ENCODE data around the gene AMN. TPM values are rescaled to one million over a fixed set of nuclear protein-coding genes. Genes with fewer than 3 reads are reported as not detected.

AMN gene
- total and polyA plus RNA-seq, 2 experiments from 2014 or later: not detected

DNA sequence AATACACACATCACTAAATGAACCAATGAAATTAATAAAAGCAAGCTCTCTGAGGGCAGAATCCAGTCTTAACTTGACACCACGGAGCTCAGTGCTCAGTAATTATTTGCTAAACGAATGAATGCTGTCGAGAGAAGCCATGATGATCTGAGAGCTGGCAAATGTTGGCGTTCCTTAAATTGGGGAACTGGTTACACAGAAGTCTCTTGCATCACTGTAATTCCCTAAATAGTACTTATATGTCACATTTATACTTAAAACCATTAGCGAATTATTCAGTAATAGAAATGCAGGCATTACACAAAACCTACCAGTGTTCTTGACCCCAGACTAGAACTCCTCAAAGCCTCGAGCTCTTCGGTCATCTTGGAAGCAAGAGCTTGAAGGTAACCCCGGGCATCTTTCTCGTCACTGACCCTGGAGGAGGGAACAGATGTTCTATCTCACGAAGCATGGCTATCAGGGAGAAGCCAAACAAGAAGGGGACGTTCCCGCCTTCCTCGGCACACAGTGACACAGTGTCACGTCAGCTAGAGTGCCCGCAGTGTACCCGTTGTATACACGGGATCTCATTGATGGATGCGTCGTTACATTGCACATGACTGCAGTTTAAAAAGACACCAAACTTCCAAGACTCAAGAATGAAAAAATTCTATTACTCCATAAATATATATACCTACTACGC is 43.6 kb downstream of the AMN start:
- no peak overlapping the region for H3K4me3 ChIP-seq
- H3K79me2 ChIP-seq (ENCODE audit: insufficient read depth): peaks cover 7% of the 10 kb centered on the region; the same call in 1 of the 2 replicates
- no peak overlapping the region for H3K27ac ChIP-seq
- no peaks in the 10 kb centered on the region for H3F3A ChIP-seq (ENCODE audit: insufficient read depth)
- H3K27me3 ChIP-seq (replicated peaks; ENCODE audit: insufficient read depth): no peaks in the 10 kb centered on the region
- peaks cover 80% of the 10 kb centered on the region for H3K36me3 ChIP-seq (ENCODE audit: low read depth)
- H2AFZ ChIP-seq: no peak overlapping the region
- in situ Hi-C loops (cut with MboI): no loop called here
- TF ChIP-seq EZH2 (IDR thresholded peaks at IDR 0.05; ENCODE audit: insufficient read depth, poor library complexity, severe bottlenecking) (no peak), EZH2phosphoT487 (IDR thresholded peaks at IDR 0.05; ENCODE audit: insufficient read depth, low read depth) (no peak)
- DNase-seq: no peak
- WGBS, 2 experiments (ENCODE audit: low coverage in 1 of 2, low lambda C conversion rate in 2 of 2, missing lambda C conversion rate in 2 of 2): 93 to 96% methylated on average over 20 of the region's 20 CpGs
- H3K4me2 ChIP-seq (ENCODE audit: unreplicated experiment): no peak overlapping the region
- H3K4me1 ChIP-seq (ENCODE audit: insufficient read depth): no peaks in the 10 kb centered on the region
- no peaks in the 10 kb centered on the region for H4K20me1 ChIP-seq (ENCODE audit: insufficient read depth)
- no peak overlapping the region for H3K9ac ChIP-seq
- H3K9me2 ChIP-seq (ENCODE audit: insufficient read depth): no peaks in the 10 kb centered on the region
- H3K9me3 ChIP-seq (ENCODE audit: low read depth): no peaks in the 10 kb centered on the region

DNA sequence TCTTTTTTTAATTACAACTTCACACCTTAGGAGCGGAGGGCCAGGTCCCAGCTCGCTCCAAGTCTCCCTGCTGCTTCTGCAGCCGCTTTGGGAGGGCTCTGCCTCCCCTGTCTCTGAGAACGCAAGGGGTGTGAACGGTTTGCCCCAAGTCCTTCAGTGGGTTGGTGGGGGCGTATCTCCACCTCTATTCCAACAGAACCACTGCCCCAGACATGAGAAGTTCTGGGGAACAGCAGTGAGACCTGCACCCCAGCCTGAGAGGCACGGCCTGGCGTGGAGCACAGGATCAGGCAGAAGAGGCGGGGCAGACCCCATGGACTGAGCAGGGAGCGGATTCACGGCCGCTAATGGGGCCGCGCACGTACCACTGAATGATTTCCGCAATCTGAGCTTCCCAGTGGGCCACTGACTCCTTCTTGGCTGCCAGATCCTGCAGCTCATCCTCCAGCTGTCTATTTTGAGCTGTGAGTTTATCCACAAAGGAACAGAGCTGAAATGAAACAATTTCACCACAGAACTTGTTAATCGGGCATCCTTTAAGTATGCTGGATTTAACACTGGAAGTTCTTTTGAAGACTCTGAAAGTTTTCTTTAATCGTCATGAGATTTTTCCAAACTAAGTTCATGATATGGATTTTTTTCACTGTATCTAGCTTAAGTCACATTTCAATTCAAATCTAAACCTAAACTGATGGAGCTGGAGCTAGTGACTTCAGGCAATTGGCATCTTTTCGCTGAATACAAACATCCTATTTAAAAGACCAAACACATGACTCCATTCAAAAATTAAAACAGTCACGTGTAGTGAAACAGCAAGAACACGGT is 44.4 kb downstream of the AMN start:
- H3K9ac ChIP-seq: no peak overlapping the region
- no peak overlapping the region for H3K27ac ChIP-seq
- peaks cover 81% of the 10 kb centered on the region for H3K36me3 ChIP-seq (ENCODE audit: low read depth)
- DNase-seq: no peak
- peaks cover 7% of the 10 kb centered on the region; the same call in 1 of the 2 replicates for H3K79me2 ChIP-seq (ENCODE audit: insufficient read depth)
- H3K9me3 ChIP-seq (ENCODE audit: low read depth): no peaks in the 10 kb centered on the region
- H3K4me2 ChIP-seq (ENCODE audit: unreplicated experiment): no peak overlapping the region
- H3K4me3 ChIP-seq: no peak overlapping the region
- WGBS, 2 experiments (ENCODE audit: low coverage in 1 of 2, low lambda C conversion rate in 2 of 2, missing lambda C conversion rate in 2 of 2): 88% methylated on average over 21 of the region's 21 CpGs
- in situ Hi-C loops (cut with MboI): no loop called here
- no peak overlapping the region for H2AFZ ChIP-seq
- no peaks in the 10 kb centered on the region for H3F3A ChIP-seq (ENCODE audit: insufficient read depth)
- no peaks in the 10 kb centered on the region for H3K27me3 ChIP-seq (replicated peaks; ENCODE audit: insufficient read depth)
- TF ChIP-seq EZH2phosphoT487 (IDR thresholded peaks at IDR 0.05; ENCODE audit: insufficient read depth, low read depth) (no peak), EZH2 (IDR thresholded peaks at IDR 0.05; ENCODE audit: insufficient read depth, poor library complexity, severe bottlenecking) (no peak)
- no peaks in the 10 kb centered on the region for H3K9me2 ChIP-seq (ENCODE audit: insufficient read depth)
- H4K20me1 ChIP-seq (ENCODE audit: insufficient read depth): no peaks in the 10 kb centered on the region
- no peaks in the 10 kb centered on the region for H3K4me1 ChIP-seq (ENCODE audit: insufficient read depth)

DNA sequence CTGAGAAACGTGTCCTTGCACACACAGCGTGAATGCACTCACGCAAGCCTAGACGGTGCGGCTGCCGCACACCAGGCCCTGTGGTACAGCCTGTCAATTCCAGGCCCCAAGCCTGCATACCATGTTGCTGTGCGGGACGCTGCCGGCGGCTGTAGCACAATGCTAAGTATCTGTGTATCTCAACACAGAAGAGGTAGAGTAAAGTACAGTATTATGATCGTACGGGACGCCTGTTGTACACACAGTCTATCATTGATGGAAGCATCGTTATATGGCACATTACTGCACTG is 45.0 kb downstream of the AMN start:
- Histone ChIP-seq H3K9ac (no peak overlapping the region), H3K4me1 (ENCODE audit: insufficient read depth) (no peaks in the 10 kb centered on the region), H3K9me2 (ENCODE audit: insufficient read depth) (no peaks in the 10 kb centered on the region), H3K27ac (no peak overlapping the region), H4K20me1 (ENCODE audit: insufficient read depth) (no peaks in the 10 kb centered on the region), H3K27me3 (replicated peaks; ENCODE audit: insufficient read depth) (no peaks in the 10 kb centered on the region), H3K4me3 (no peak overlapping the region), H3K79me2 (ENCODE audit: insufficient read depth) (peaks cover 7% of the 10 kb centered on the region; the same call in 1 of the 2 replicates), H3K36me3 (ENCODE audit: low read depth) (peaks cover 79% of the 10 kb centered on the region), H3K9me3 (ENCODE audit: low read depth) (no peaks in the 10 kb centered on the region), H3F3A (ENCODE audit: insufficient read depth) (no peaks in the 10 kb centered on the region), H3K4me2 (ENCODE audit: unreplicated experiment) (no peak overlapping the region), H2AFZ (no peak overlapping the region)
- DNase-seq: no peak
- TF ChIP-seq EZH2phosphoT487 (IDR thresholded peaks at IDR 0.05; ENCODE audit: insufficient read depth, low read depth): no peak
- no peak for TF ChIP-seq EZH2 (IDR thresholded peaks at IDR 0.05; ENCODE audit: insufficient read depth, poor library complexity, severe bottlenecking)
- WGBS, 2 experiments (ENCODE audit: low coverage in 1 of 2, low lambda C conversion rate in 2 of 2, missing lambda C conversion rate in 2 of 2): 91% methylated on average over 14 of the region's 14 CpGs
- in situ Hi-C loops (cut with MboI): no loop called here

DNA sequence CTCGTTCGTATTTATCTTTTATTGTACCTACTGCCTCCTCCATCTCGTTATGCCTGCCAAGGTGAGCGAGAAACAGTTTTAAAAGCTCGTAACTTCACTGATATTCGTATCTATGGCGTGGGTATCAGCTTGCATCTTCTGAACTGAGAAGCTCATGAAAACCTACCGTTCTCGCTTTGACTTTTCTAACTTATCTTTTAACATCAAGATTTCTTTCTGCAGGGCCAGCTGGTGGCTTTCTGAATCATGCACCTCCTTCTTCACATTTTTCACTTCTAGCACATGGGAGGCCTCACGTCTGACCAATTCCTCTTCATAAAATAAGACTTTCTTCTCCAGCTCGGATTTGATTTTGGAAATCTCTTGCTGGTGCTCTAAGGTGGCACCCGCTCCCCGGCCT is 45.8 kb downstream of the AMN start:
- H3K9me2 ChIP-seq (ENCODE audit: insufficient read depth): no peaks in the 10 kb centered on the region
- 97 to 99% methylated on average over 13 of the region's 13 CpGs for WGBS, 2 experiments (ENCODE audit: low coverage in 1 of 2, low lambda C conversion rate in 2 of 2, missing lambda C conversion rate in 2 of 2)
- H3K9ac ChIP-seq: no peak overlapping the region
- no peak for TF ChIP-seq EZH2phosphoT487 (IDR thresholded peaks at IDR 0.05; ENCODE audit: insufficient read depth, low read depth)
- H2AFZ ChIP-seq: no peak overlapping the region
- no peaks in the 10 kb centered on the region for H3K27me3 ChIP-seq (replicated peaks; ENCODE audit: insufficient read depth)
- DNase-seq: no peak
- in situ Hi-C loops (cut with MboI): no loop called here
- H4K20me1 ChIP-seq (ENCODE audit: insufficient read depth): no peaks in the 10 kb centered on the region
- no peak overlapping the region for H3K27ac ChIP-seq
- no peak overlapping the region for H3K4me2 ChIP-seq (ENCODE audit: unreplicated experiment)
- H3K4me1 ChIP-seq (ENCODE audit: insufficient read depth): no peaks in the 10 kb centered on the region
- H3K36me3 ChIP-seq (ENCODE audit: low read depth): peaks cover 78% of the 10 kb centered on the region
- no peak overlapping the region for H3K4me3 ChIP-seq
- H3K79me2 ChIP-seq (ENCODE audit: insufficient read depth): no peaks in the 10 kb centered on the region
- H3F3A ChIP-seq (ENCODE audit: insufficient read depth): no peaks in the 10 kb centered on the region
- H3K9me3 ChIP-seq (ENCODE audit: low read depth): no peaks in the 10 kb centered on the region
